K562 treated with DMSO at 1 percent for 48 hours (cell line): ENCODE data around the gene GABRG2. TPM values are rescaled to one million over a fixed set of nuclear protein-coding genes. Genes with fewer than 3 reads are reported as not detected.

Experiments
- total RNA-seq: library from RNA; unstranded; fragments of 300-600 nt; gene quantifications from 2 replicates; pipeline ENCODE4 v1.2.3, GENCODE V29; 2022; ENCODE audit warnings: low replicate concordance; ENCODE audit errors: extremely low read depth

The GABRG2 gene
- total RNA-seq: not detected in 2 replicates

DNA sequence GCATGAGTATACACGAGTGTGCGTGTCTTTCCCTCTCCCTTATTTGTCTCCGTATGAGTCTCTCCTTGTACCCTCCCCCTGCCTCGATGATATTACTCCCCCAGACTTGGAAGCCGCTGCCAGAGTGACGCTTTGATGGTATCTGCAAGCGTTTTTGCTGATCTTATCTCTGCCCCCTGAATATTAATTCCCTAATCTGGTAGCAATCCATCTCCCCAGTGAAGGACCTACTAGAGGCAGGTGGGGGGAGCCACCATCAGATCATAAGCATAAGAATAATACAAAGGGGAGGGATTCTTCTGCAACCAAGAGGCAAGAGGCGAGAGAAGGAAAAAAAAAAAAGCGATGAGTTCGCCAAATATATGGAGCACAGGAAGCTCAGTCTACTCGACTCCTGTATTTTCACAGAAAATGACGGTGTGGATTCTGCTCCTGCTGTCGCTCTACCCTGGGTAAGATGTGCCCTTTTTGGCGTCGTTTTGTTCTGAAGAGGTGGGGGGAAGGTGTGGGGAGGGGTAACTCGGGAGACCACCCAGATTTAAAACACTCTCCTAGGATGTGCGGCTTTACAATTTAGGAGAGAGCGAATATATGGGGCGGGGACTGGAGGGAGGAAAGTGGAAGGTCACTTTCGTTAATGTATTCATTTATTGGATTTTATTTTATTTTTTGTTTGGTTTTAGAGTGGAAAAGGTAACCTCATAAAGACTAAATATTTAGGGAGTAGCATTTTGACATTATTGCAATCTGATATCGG lies at the start of gene GABRG2:
GABRG2 (plus strand) TSS at position 119 of the 757 bp plus-strand sequence; CDS start at position 346, 227 bp downstream.

Other genes with a start within 250 kb of the GABRG2 start
- gene GABRA1, start 219.7 kb upstream of the GABRG2 start, total RNA-seq: not detected in 2 replicates